ENCODE results near the gene HMGCS2. TPM values are rescaled to one million over a fixed set of nuclear protein-coding genes. Genes with fewer than 3 reads are reported as not detected.

Gene HMGCS2
- total and polyA plus RNA-seq, 7 donors, result 0.10 to 55.2 (median 14.1) TPM

DNA sequence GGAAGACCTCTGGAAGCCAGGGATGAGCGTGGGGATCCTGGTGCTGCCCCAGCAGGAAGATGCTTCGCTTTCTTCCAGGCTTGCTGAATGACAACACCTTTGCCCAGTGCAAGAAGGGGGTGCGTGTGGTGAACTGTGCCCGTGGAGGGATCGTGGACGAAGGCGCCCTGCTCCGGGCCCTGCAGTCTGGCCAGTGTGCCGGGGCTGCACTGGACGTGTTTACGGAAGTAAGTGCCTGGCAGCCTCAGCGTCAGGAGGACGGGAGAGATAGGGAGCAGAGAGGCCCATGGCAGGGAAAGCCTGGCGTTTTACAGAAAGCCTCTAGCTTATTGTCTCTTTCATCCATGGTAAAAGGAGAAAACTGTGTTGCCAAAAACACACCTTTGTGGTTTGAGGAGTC, 33.5 kb downstream of the HMGCS2 start:
- TF ChIP-seq, protein P1, sequence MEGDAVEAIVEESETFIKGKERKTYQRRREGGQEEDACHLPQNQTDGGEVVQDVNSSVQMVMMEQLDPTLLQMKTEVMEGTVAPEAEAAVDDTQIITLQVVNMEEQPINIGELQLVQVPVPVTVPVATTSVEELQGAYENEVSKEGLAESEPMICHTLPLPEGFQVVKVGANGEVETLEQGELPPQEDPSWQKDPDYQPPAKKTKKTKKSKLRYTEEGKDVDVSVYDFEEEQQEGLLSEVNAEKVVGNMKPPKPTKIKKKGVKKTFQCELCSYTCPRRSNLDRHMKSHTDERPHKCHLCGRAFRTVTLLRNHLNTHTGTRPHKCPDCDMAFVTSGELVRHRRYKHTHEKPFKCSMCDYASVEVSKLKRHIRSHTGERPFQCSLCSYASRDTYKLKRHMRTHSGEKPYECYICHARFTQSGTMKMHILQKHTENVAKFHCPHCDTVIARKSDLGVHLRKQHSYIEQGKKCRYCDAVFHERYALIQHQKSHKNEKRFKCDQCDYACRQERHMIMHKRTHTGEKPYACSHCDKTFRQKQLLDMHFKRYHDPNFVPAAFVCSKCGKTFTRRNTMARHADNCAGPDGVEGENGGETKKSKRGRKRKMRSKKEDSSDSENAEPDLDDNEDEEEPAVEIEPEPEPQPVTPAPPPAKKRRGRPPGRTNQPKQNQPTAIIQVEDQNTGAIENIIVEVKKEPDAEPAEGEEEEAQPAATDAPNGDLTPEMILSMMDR (IDR thresholded peaks at IDR 0.05), result no peak
- Histone ChIP-seq H3K27ac (no peak overlapping the region), H3K36me3 (ENCODE audit: insufficient read depth in 1 of 2, low read depth in 1 of 2) (no peaks in the 10 kb centered on the region), H3K9me3 (no peaks in the 10 kb centered on the region), H3K4me3 (no peak overlapping the region), H3K4me1 (no peaks in the 10 kb centered on the region), H3K27me3 (ENCODE audit: insufficient read depth in 3 of 3, low read length in 2 of 3) (no peaks in the 10 kb centered on the region)
- WGBS, 3 donors, result 95 to 97% (median 96%) methylated on average over 14 of the region's 14 CpGs
- intact Hi-C loops (cut with DNase I), result no loop called here
- ATAC-seq (no peak), DNase-seq (no peak)

DNA sequence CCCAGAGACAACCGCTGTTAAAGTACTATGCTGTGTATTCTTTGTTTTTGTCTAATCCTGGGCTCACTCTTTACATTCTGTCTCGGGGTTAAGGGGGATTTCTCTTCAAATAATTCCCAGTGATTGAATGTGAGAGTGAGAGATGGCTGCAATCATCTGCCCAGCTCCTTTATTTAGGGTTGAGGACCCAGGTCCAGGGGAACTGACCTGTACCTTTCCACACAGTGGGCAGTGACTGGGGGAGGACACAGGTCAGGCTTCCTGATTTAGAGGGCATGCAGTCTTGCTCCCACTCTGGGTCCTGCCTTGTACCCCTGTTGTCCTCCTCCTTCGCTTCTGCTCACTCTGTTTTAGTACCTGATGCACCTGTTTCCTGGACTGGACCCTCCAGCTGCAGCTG, 35.0 kb downstream of the HMGCS2 start:
- TF ChIP-seq, protein P1 (IDR thresholded peaks at IDR 0.05), result no peak
- H3K27ac ChIP-seq, result no peak overlapping the region
- intact Hi-C loops (cut with DNase I), result no loop called here
- no peaks in the 10 kb centered on the region for H3K27me3 ChIP-seq (ENCODE audit: insufficient read depth in 3 of 3, low read length in 2 of 3)
- ATAC-seq (no peak), DNase-seq (no peak)
- H3K4me1 ChIP-seq, result no peaks in the 10 kb centered on the region
- 94 to 100% (median 97%) methylated on average over 3 of the region's 3 CpGs for WGBS, 3 donors
- no peak overlapping the region for H3K4me3 ChIP-seq
- H3K9me3 ChIP-seq, result no peaks in the 10 kb centered on the region
- no peaks in the 10 kb centered on the region for H3K36me3 ChIP-seq (ENCODE audit: insufficient read depth in 1 of 2, low read depth in 1 of 2)

DNA sequence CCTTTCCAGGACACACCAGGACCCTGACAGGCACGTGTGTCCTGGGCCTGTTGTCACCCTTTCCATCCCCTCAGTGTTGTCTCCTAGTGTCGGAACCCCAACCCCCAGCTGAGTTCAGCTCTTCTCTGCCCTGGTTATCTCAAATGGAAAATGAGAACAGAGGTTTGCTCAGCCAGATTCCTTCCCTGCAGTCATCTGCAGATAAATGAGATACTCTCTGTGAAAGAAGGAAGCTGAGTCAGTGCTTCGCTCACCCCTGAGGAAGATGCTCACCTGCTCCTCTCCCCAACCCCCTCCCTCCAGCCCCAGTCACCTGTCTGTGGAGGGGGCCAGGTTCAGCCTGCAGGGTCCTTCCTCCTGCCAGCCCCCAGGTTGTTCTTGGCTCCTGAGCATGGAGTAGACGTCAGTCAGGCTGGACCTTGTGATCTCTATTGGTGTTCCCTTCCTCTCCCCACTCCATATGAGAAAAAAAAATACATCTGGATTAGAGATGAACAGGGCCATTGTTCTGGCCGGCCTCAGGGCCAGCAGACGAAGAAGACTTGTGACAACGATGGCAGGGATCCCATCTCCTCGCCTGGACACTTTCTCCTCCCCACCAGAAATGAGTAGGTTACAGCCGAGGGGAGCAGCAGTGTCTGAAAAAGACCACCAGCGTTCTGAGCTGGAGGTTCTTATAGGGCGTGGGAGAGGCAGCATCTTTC, 36.1 kb downstream of the HMGCS2 start:
- intact Hi-C loops (cut with DNase I), result no loop called here
- H3K9me3 ChIP-seq, result no peaks in the 10 kb centered on the region
- H3K36me3 ChIP-seq (ENCODE audit: insufficient read depth in 1 of 2, low read depth in 1 of 2), result no peaks in the 10 kb centered on the region
- H3K27ac ChIP-seq, result no peak overlapping the region
- no peaks in the 10 kb centered on the region for H3K4me1 ChIP-seq
- H3K4me3 ChIP-seq, result no peak overlapping the region
- DNase-seq, result no peak
- TF ChIP-seq, protein P1 (IDR thresholded peaks at IDR 0.05), result no peak
- no peak for ATAC-seq
- 65 to 77% (median 71%) methylated on average over 11 of the region's 11 CpGs for whole genome bisulfite sequencing, 3 donors
- no peaks in the 10 kb centered on the region for H3K27me3 ChIP-seq (ENCODE audit: insufficient read depth in 3 of 3, low read length in 2 of 3)

DNA sequence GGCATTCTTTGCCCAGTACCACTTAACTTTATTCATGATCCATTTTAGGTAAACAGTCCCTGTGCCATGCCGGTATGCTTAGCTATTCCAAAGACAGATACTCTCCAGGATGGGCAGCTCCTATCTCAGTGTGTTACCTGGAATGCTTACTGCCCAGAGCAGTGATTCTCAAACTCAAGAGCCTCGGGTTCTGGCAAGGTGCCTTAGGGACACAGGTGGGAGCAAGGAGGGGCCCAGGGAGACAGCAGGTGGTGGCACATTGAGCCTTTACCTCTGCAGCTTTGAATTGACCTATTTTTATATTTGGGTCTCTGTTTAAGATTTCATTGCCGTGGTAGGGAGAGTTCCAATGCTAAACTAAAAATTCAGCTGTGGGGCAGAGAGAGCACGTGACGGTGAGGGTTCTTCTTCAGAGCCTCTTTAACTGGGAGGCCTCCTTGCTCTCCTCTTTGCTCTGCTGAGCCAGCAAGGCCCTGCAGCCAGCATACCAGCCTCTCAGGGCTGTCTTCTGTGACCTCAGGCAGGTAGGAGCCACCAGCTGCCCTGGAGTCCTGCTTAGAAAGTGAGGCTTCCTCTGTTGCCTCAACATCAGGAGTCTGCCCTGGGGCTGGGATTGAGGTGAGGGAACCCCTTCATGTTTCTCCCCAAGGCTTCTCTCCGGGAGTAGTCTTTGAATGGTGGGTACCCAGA, 36.8 kb downstream of the HMGCS2 start:
- H3K4me1 ChIP-seq, result no peaks in the 10 kb centered on the region
- no peaks in the 10 kb centered on the region for H3K27me3 ChIP-seq (ENCODE audit: insufficient read depth in 3 of 3, low read length in 2 of 3)
- H3K27ac ChIP-seq, result no peak overlapping the region
- TF ChIP-seq, protein P1 (IDR thresholded peaks at IDR 0.05), result no peak
- intact Hi-C loops (cut with DNase I), result no loop called here
- ATAC-seq (no peak), DNase-seq (no peak)
- no peak overlapping the region for H3K4me3 ChIP-seq
- WGBS, 3 donors, result 88 to 89% (median 88%) methylated on average over 6 of the region's 6 CpGs
- no peaks in the 10 kb centered on the region for H3K36me3 ChIP-seq (ENCODE audit: insufficient read depth in 1 of 2, low read depth in 1 of 2)
- no peaks in the 10 kb centered on the region for H3K9me3 ChIP-seq

Measured in psoas muscle (tissue), 8 donors.